Adipocyte (in vitro differentiated cells): ENCODE results near the gene COL23A1.

Source experiments
- DNase-seq: peaks from one replicate; pipeline ENCODE4 v3.0.0-alpha.2; 2015; ENCODE audit warnings: low read depth
- H3K27me3 ChIP-seq: replicated peaks from 2 replicates; pipeline ENCODE4 v1.7.0; 2013; ENCODE audit warnings: mild to moderate bottlenecking, low read length, moderate library complexity; ENCODE audit not compliant: control insufficient read depth, insufficient read depth
- H3K36me3 ChIP-seq: 2 replicates; pipeline ENCODE4 v1.7.0; 2013; ENCODE audit warnings: low read length, mild to moderate bottlenecking, moderate library complexity; ENCODE audit not compliant: control insufficient read depth, insufficient read depth, severe bottlenecking
- H3K4me1 ChIP-seq: 2 replicates; pipeline ENCODE4 v1.7.0; 2013; ENCODE audit warnings: mild to moderate bottlenecking, low read length, moderate library complexity; ENCODE audit not compliant: control insufficient read depth, insufficient read depth
- H3K4me3 ChIP-seq: 2 replicates; pipeline ENCODE4 v1.7.0; 2013; ENCODE audit warnings: mild to moderate bottlenecking, low read length, moderate library complexity
- H3K9ac ChIP-seq: 2 replicates; pipeline ENCODE4 v1.7.0; 2013; ENCODE audit warnings: mild to moderate bottlenecking, low read length, moderate library complexity
- H3K9me3 ChIP-seq: 2 replicates; pipeline ENCODE4 v1.7.0; 2013; ENCODE audit warnings: mild to moderate bottlenecking, low read length, moderate library complexity; ENCODE audit not compliant: control insufficient read depth

The COL23A1 gene

GRCh38 chr5:178331491-178331996 lies 258.6 kb downstream of the COL23A1 start:
- no peak overlapping the region for H3K4me3 ChIP-seq
- peaks cover 16% of the 10 kb centered on the region for H3K4me1 ChIP-seq
- peaks cover 42% of the 10 kb centered on the region for H3K27me3 ChIP-seq
- no peak overlapping the region for H3K9ac ChIP-seq
- no peaks in the 10 kb centered on the region for H3K9me3 ChIP-seq
- H3K36me3 ChIP-seq, result no peaks in the 10 kb centered on the region
- DNase-seq, result no peak

- H3K4me3 ChIP-seq, result no peak overlapping the region
- peaks cover 16% of the 10 kb centered on the region for H3K4me1 ChIP-seq
- no peaks in the 10 kb centered on the region for H3K36me3 ChIP-seq
- no peak overlapping the region for H3K9ac ChIP-seq
- no peaks in the 10 kb centered on the region for H3K9me3 ChIP-seq
- H3K27me3 ChIP-seq, result peaks cover 42% of the 10 kb centered on the region
- DNase-seq, result no peak
Observed at GRCh38 chr5:178330791-178331404, 259.3 kb downstream of the COL23A1 start.

- Histone ChIP-seq H3K4me1 (peaks cover 16% of the 10 kb centered on the region), H3K9me3 (peaks cover 8% of the 10 kb centered on the region), H3K36me3 (no peaks in the 10 kb centered on the region), H3K27me3 (peaks cover 59% of the 10 kb centered on the region), H3K4me3 (no peak overlapping the region), H3K9ac (no peak overlapping the region)
- no peak for DNase-seq
Observed at GRCh38 chr5:178328826-178329730, 261.1 kb downstream of the COL23A1 start.

- Histone ChIP-seq H3K9ac (no peak overlapping the region), H3K9me3 (peaks cover 8% of the 10 kb centered on the region), H3K27me3 (peaks cover 68% of the 10 kb centered on the region), H3K36me3 (no peaks in the 10 kb centered on the region), H3K4me3 (no peak overlapping the region), H3K4me1 (peaks cover 16% of the 10 kb centered on the region)
- DNase-seq, result no peak
Observed at GRCh38 chr5:178327931-178328711, 262.1 kb downstream of the COL23A1 start.

- no peak overlapping the region for H3K4me3 ChIP-seq
- peaks cover 16% of the 10 kb centered on the region for H3K4me1 ChIP-seq
- peaks cover 70% of the 10 kb centered on the region for H3K27me3 ChIP-seq
- no peak overlapping the region for H3K9ac ChIP-seq
- DNase-seq, result no peak
- no peaks in the 10 kb centered on the region for H3K36me3 ChIP-seq
- H3K9me3 ChIP-seq, result peaks cover 8% of the 10 kb centered on the region
Observed at GRCh38 chr5:178327446-178327845, 262.7 kb downstream of the COL23A1 start.

GRCh38 chr5:178326374-178326715 lies 263.8 kb downstream of the COL23A1 start:
- H3K36me3 ChIP-seq, result no peaks in the 10 kb centered on the region
- H3K9me3 ChIP-seq, result peaks cover 8% of the 10 kb centered on the region
- H3K4me1 ChIP-seq, result peaks cover 6% of the 10 kb centered on the region
- no peak overlapping the region for H3K4me3 ChIP-seq
- DNase-seq, result no peak
- H3K9ac ChIP-seq, result no peak overlapping the region
- H3K27me3 ChIP-seq, result peaks cover 63% of the 10 kb centered on the region

GRCh38 chr5:178325679-178326373 lies 264.4 kb downstream of the COL23A1 start:
- DNase-seq, result no peak
- no peak overlapping the region for H3K9ac ChIP-seq
- H3K4me3 ChIP-seq, result no peak overlapping the region
- no peaks in the 10 kb centered on the region for H3K36me3 ChIP-seq
- peaks cover 63% of the 10 kb centered on the region for H3K27me3 ChIP-seq
- H3K4me1 ChIP-seq, result peaks cover under 1% of the 10 kb centered on the region
- H3K9me3 ChIP-seq, result peaks cover 8% of the 10 kb centered on the region

- H3K4me1 ChIP-seq, result no peaks in the 10 kb centered on the region
- no peak overlapping the region for H3K9ac ChIP-seq
- H3K27me3 ChIP-seq, result peaks cover 62% of the 10 kb centered on the region
- H3K9me3 ChIP-seq, result peaks cover 8% of the 10 kb centered on the region
- no peak overlapping the region for H3K4me3 ChIP-seq
- H3K36me3 ChIP-seq, result no peaks in the 10 kb centered on the region
- DNase-seq, result no peak
Observed at GRCh38 chr5:178325311-178325678, 264.9 kb downstream of the COL23A1 start.

- no peak for DNase-seq
- peaks cover 8% of the 10 kb centered on the region for H3K9me3 ChIP-seq
- peaks cover 57% of the 10 kb centered on the region for H3K27me3 ChIP-seq
- H3K4me3 ChIP-seq, result no peak overlapping the region
- no peak overlapping the region for H3K9ac ChIP-seq
- no peaks in the 10 kb centered on the region for H3K4me1 ChIP-seq
- no peaks in the 10 kb centered on the region for H3K36me3 ChIP-seq
Observed at GRCh38 chr5:178324481-178325310, 265.5 kb downstream of the COL23A1 start.

- Histone ChIP-seq H3K4me1 (no peaks in the 10 kb centered on the region), H3K27me3 (peaks cover 57% of the 10 kb centered on the region), H3K9me3 (peaks cover 8% of the 10 kb centered on the region), H3K9ac (no peak overlapping the region), H3K4me3 (no peak overlapping the region), H3K36me3 (no peaks in the 10 kb centered on the region)
- no peak for DNase-seq
Observed at GRCh38 chr5:178323961-178324360, 266.2 kb downstream of the COL23A1 start.
